OCI-LY7 (cell line): ENCODE results near the gene RTP5.

Source experiments
- CTCF ChIP-seq: fragments of 200-600 bp; sonication (generic); conservative IDR thresholded peaks from 2 replicates; pipeline ENCODE4 v1.5.1; 2014; ENCODE audit warnings: mild to moderate bottlenecking, antibody characterized with exemption, low read length, moderate library complexity, mixed read lengths
- EZH2phosphoT487 ChIP-seq: fragments of 200-600 bp; sonication (generic); IDR thresholded peaks from 2 replicates; pipeline ENCODE4 v1.6.1; 2018; ENCODE audit warnings: low read depth, borderline replicate concordance, mild to moderate bottlenecking, mixed run types, antibody characterized with exemption, low read length, moderate library complexity, mixed read lengths

DNA sequence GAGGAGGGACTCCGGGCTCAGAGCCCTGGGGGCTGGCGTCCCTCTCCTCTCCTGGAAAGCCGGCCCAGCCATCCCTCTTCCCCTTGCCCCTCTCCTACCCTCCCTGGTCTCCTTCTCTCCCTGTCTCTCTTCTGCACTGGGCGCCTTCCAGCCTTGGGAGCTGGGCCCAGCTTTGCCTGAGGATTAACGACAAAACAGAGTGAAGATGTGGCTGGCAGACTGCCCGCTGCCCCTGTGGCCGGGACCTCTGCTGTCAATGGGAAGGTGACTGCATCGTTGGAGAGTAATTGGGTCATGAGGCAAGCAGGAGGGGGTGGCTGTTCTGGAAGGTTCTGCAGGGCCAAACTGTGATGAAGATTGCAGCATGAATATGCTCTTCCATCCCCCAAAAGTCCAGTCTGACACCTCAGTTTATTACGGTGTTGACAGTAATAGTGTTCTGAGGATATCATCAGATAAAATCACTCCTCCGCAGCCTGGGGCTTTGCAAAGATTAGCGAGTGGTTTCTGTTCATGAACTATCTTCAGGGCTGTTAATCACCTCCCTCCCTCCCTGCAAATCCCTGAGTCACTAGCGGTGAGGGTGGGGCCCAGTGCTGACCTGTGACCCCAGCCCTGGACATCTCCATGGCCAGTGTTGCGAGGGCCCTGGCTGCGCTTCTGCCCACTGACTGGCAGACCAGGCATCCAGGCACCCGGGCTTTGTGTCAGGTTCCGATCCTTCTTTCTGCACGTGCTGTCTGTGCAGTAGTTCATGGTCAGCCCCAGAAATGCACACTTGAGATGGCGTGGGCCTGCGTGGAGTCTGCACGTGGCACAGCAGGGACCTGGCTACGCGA lies 23.0 kb downstream of the RTP5 start:
- TF ChIP-seq CTCF (no peak), EZH2phosphoT487 (no peak)
